C4-2B (cell line): ENCODE results near the gene RBM43.

Experiments
- ZFX ChIP-seq: fragments of 450-650 bp; IDR thresholded peaks from 2 replicates; pipeline ENCODE4 v1.6.1; 2017
- TF ChIP-seq, protein P1 (sequence below): fragments of 450-650 bp; conservative IDR thresholded peaks from 2 replicates; pipeline ENCODE4 v1.5.1; 2017; ENCODE audit warnings: mild to moderate bottlenecking

GRCh38 chr2:151289972-151290866, 28.6 kb upstream of the RBM43 start:
- TF ChIP-seq, protein P1, sequence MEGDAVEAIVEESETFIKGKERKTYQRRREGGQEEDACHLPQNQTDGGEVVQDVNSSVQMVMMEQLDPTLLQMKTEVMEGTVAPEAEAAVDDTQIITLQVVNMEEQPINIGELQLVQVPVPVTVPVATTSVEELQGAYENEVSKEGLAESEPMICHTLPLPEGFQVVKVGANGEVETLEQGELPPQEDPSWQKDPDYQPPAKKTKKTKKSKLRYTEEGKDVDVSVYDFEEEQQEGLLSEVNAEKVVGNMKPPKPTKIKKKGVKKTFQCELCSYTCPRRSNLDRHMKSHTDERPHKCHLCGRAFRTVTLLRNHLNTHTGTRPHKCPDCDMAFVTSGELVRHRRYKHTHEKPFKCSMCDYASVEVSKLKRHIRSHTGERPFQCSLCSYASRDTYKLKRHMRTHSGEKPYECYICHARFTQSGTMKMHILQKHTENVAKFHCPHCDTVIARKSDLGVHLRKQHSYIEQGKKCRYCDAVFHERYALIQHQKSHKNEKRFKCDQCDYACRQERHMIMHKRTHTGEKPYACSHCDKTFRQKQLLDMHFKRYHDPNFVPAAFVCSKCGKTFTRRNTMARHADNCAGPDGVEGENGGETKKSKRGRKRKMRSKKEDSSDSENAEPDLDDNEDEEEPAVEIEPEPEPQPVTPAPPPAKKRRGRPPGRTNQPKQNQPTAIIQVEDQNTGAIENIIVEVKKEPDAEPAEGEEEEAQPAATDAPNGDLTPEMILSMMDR = no peak
- TF ChIP-seq ZFX = no peak
